Body of pancreas (tissue), 4 donors: Measurements from ENCODE around the gene AGAP3.

Experiments
- POLR2A ChIP-seq, 3 donors: fragments of 450-650 bp; IDR thresholded peaks; one replicate each; pipeline ENCODE4 v1.6.1; 2016; ENCODE audit warnings: antibody characterized with exemption in 3 of 3, mild to moderate bottlenecking in 2 of 3
- TF ChIP-seq, protein P1 (sequence below), 7 experiments: fragments of 450-650 bp in 4 of 7; fragments of 200-600 bp in 3 of 7; sonication (generic) in 3 of 7; IDR thresholded peaks; one replicate each; pipeline ENCODE4 v1.5.1; 2016 to 2019; ENCODE audit warnings: antibody characterized with exemption in 7 of 7

DNA sequence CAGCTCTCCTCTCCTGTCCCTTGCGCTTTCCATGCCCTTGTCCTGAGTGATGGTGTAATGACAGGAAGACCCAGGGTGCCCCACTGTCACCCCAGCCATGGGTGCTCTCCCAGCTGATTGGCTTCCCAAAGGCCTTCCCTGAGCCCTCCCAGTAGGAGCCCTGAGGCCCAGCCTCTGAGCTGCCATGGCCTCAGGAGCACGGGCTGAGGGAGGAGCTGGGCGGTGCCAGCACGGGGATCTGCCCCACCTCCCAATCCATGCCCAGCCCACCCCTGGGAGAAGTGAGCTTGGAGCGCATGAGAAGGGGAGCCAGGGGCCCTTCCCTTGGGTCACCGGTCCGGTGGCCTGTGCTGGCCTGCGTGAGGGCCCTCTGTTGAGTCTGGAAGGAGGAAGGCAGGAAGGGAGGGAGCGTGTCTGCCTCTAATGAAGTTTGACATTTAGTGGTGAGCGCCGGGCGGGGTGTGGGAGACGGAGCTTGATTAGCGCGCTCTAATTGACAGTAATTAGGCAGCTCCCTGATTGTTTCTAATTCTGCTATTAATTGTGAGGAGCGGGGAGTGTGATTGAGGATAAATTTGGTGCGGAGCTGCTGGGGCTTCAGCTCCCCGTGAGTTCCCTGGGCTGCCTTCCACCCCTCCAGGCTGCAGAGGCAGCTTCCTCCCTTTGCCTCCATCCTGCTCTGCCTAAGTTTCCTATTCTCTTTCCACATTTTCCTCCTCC is 53.0 kb downstream of the AGAP3 start:
- TF ChIP-seq, protein P1, sequence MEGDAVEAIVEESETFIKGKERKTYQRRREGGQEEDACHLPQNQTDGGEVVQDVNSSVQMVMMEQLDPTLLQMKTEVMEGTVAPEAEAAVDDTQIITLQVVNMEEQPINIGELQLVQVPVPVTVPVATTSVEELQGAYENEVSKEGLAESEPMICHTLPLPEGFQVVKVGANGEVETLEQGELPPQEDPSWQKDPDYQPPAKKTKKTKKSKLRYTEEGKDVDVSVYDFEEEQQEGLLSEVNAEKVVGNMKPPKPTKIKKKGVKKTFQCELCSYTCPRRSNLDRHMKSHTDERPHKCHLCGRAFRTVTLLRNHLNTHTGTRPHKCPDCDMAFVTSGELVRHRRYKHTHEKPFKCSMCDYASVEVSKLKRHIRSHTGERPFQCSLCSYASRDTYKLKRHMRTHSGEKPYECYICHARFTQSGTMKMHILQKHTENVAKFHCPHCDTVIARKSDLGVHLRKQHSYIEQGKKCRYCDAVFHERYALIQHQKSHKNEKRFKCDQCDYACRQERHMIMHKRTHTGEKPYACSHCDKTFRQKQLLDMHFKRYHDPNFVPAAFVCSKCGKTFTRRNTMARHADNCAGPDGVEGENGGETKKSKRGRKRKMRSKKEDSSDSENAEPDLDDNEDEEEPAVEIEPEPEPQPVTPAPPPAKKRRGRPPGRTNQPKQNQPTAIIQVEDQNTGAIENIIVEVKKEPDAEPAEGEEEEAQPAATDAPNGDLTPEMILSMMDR (IDR thresholded peaks at IDR 0.05), result no peak
- no peak for TF ChIP-seq POLR2A (IDR thresholded peaks at IDR 0.05)
